Stimulated activated memory B cell treated with anti-CD40 and anti-IgM and Interleukin-4, amounts not matched to agents 10 μg/mL and 1 μg/mL and 100 μg/mL, for 72 hours (primary cell): ENCODE data around the gene TTLL5.
A peak's percentile ranks its signal among the peaks of the same experiment; 100 is the strongest.

Experiments
- ATAC-seq: fragments of 150-1000 bp; cut with Tn5 transposase; 2 replicates; pipeline ENCODE4 v1.10.0; 2021
- H3K27ac Mint-ChIP-seq: one replicate; pipeline ENCODE4 v1.8.0; 2022; ENCODE audit warnings: mild to moderate bottlenecking, mixed read lengths
- H3K27me3 Mint-ChIP-seq: one replicate; pipeline ENCODE4 v1.8.0; 2022; ENCODE audit warnings: mixed read lengths
- H3K36me3 Mint-ChIP-seq: one replicate; pipeline ENCODE4 v1.8.0; 2022; ENCODE audit warnings: mixed read lengths
- H3K4me1 Mint-ChIP-seq: one replicate; pipeline ENCODE4 v1.8.0; 2022; ENCODE audit warnings: mixed read lengths
- H3K4me3 Mint-ChIP-seq: one replicate; pipeline ENCODE4 v1.8.0; 2022; ENCODE audit warnings: mild to moderate bottlenecking, moderate library complexity, mixed read lengths
- H3K9me3 Mint-ChIP-seq: one replicate; pipeline ENCODE4 v1.8.0; 2022; ENCODE audit warnings: mixed read lengths

Gene TTLL5, protein sequence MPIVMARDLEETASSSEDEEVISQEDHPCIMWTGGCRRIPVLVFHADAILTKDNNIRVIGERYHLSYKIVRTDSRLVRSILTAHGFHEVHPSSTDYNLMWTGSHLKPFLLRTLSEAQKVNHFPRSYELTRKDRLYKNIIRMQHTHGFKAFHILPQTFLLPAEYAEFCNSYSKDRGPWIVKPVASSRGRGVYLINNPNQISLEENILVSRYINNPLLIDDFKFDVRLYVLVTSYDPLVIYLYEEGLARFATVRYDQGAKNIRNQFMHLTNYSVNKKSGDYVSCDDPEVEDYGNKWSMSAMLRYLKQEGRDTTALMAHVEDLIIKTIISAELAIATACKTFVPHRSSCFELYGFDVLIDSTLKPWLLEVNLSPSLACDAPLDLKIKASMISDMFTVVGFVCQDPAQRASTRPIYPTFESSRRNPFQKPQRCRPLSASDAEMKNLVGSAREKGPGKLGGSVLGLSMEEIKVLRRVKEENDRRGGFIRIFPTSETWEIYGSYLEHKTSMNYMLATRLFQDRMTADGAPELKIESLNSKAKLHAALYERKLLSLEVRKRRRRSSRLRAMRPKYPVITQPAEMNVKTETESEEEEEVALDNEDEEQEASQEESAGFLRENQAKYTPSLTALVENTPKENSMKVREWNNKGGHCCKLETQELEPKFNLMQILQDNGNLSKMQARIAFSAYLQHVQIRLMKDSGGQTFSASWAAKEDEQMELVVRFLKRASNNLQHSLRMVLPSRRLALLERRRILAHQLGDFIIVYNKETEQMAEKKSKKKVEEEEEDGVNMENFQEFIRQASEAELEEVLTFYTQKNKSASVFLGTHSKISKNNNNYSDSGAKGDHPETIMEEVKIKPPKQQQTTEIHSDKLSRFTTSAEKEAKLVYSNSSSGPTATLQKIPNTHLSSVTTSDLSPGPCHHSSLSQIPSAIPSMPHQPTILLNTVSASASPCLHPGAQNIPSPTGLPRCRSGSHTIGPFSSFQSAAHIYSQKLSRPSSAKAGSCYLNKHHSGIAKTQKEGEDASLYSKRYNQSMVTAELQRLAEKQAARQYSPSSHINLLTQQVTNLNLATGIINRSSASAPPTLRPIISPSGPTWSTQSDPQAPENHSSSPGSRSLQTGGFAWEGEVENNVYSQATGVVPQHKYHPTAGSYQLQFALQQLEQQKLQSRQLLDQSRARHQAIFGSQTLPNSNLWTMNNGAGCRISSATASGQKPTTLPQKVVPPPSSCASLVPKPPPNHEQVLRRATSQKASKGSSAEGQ (N-terminal part only)

DNA sequence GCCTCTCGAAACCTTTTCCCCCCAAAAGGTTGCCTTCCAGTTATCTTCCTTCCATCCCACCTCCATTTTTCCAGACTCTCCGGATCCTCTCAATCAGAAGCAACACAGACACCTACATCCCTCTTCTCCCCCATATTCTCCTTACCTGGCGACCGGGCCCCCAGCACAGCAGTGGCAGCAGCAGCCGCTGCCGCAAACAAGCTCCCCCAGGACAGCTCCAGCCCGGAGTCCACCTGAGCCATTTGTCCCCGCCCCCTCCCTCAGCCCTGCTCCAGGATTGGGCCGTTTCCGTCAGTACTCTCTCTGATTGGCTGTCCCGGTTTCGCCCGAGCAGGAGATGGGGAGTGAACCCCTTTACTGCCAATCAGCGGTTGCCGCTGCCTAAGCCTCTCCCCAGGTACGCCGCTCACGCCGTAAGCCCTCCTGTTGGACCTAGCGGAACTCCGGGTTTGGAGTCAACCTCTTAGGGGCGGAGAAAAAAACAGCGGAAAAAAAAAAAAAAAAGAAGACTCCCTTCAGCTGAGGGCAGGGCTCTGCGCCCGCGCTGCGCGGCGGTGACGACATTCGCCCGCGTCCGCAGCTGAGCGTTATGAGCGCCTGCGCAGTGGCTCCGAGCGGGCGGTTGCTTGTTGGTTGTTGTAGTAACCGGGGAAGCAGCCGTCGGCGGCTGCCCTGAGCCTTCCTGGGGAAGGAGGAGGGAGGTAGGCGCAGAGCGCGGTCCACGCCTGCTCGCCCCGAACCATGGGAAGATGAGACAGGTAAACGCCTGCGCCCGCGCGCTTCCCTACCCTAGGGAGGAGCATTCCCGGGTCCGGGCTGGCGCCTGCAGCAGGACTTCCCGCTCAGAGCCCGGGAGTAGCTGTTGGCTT, at the start of gene TTLL5, which contains the start of gene ERG28:
Gene TTLL5, plus strand, starts transcription at position 617 of the 869 bp plus-strand sequence. CDS start 1,904 bp downstream, outside the sequence.
Gene ERG28, minus strand, starts transcription at position 247 of the 869 bp plus-strand sequence. CDS start 3,374 bp downstream, outside the sequence.
- H3K27me3 Mint-ChIP-seq = no peaks in the 10 kb centered on the region
- ATAC-seq = peak; percentile 99
- H3K36me3 Mint-ChIP-seq = no peaks in the 10 kb centered on the region
- peak within 1 kb of the TSS; percentile 93 for H3K4me3 Mint-ChIP-seq
- peak within 1 kb of the TSS; percentile 88 for H3K27ac Mint-ChIP-seq
- H3K9me3 Mint-ChIP-seq = no peaks in the 10 kb centered on the region
- H3K4me1 Mint-ChIP-seq = peaks cover 22% of the 10 kb centered on the region

DNA sequence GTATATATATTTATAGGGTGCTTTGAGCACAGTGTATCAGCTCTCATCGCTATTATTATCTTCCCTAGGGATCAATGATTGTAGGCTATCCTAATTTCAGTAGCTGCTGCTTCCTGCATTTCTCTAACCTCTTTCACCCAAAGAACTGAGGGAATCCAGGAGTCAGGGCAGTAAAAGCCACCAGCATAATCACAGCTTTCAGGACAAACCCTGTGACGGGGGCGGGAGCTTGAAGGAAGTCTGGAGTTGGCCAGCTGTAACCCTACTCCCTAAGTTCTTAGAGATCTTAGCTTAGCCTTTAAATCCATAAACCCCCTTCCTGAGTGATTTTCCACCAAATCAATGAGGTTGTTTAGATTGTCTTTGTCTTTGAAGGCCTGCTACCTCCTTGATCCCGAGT, 48.9 kb upstream of the TTLL5 start:
- peaks cover 25% of the 10 kb centered on the region for H3K9me3 Mint-ChIP-seq
- no peak for ATAC-seq
- no peak overlapping the region for H3K4me3 Mint-ChIP-seq
- peaks cover 26% of the 10 kb centered on the region for H3K36me3 Mint-ChIP-seq
- no peak overlapping the region for H3K27ac Mint-ChIP-seq
- H3K4me1 Mint-ChIP-seq = peaks cover 17% of the 10 kb centered on the region
- peaks cover 8% of the 10 kb centered on the region for H3K27me3 Mint-ChIP-seq

DNA sequence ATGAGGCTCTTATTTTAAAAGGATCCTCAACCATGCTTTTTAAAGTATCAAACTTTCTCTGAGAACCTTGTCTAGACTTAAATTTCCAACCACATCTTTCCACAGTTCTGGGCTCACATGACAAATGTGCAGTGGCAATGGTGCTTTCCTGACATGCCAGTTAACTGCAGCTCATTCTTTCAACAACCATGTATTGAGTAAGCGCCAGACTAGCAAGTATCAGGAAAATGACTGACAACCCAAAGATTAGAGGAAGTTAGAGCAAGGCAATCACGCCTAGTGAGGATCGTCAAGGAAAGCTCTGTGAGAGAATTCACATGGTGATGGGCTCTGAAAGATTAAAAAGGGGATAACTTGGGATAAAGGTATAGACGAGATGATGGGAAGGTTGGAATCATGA, 46.9 kb upstream of the TTLL5 start:
- no peak for ATAC-seq
- Mint-ChIP-seq H3K9me3 (peaks cover 13% of the 10 kb centered on the region), H3K36me3 (peaks cover 10% of the 10 kb centered on the region), H3K27ac (peak overlapping the region; percentile 23), H3K27me3 (peaks cover 8% of the 10 kb centered on the region), H3K4me3 (no peak overlapping the region), H3K4me1 (peaks cover 17% of the 10 kb centered on the region)

DNA sequence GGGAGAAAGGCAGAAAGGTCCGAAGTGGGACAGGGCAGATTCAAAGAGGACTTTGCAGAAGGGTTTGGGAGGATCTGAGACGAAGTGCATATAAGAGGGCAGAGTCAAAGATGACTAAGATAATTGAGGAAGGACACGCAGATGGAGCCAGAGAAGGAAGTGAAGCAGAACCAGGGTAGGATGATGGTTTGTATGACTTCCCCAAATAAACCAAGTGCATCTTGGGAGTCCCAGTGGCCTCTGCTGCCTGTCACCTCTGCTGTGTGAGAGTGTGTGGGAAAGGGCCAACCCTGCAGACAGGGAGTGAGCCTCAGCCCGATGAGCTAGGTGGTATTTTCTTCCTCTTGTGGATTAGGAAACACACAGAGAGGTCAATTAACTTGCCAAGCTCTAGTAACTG, 45.8 kb upstream of the TTLL5 start:
- Mint-ChIP-seq H3K36me3 (peaks cover 7% of the 10 kb centered on the region), H3K27me3 (peaks cover 8% of the 10 kb centered on the region), H3K9me3 (peaks cover 13% of the 10 kb centered on the region), H3K27ac (peak overlapping the region; percentile 23), H3K4me1 (peaks cover 17% of the 10 kb centered on the region), H3K4me3 (no peak overlapping the region)
- ATAC-seq = peak; percentile 94

DNA sequence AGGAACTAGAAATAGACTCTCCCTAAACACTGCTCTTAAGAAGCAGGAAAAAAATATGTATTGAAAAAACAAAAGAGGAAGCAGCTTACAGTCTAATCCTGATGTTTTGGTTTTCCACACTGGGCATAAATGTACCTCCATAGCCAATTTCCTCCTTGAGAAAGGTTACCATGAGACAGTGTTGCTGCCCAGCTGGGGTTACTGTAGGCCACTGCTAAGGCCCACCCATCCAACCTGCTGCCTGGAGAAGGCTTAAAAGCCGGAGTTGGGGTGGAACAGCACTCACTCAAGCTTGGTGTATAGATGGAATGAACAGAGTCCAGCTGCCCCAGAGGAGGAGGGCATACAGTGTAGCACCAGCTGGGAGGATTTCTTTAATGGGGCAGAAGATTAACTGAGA, 41.5 kb upstream of the TTLL5 start:
- no peak for ATAC-seq
- peaks cover 1% of the 10 kb centered on the region for H3K36me3 Mint-ChIP-seq
- H3K4me3 Mint-ChIP-seq = no peak overlapping the region
- H3K4me1 Mint-ChIP-seq = peaks cover 26% of the 10 kb centered on the region
- H3K27ac Mint-ChIP-seq = no peak overlapping the region
- H3K27me3 Mint-ChIP-seq = peaks cover 16% of the 10 kb centered on the region
- peaks cover 4% of the 10 kb centered on the region for H3K9me3 Mint-ChIP-seq

DNA sequence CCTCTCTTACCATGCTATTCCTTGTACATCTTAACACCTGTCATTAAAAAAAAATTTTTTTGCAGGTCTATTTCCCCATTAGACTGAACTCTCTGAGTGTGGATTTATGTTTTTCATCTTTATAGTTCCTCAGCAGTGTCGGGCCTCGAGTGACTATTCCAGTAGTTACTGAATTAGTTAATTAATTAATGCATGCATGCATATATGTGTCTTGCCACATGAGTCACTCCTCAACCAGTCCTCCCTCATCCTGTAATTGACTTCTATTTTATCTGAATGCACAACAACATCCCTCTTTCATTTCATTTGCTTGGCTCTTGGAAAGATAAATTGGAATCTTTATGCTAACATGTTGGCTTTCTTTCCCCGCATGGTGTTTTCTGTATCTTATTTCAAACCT, 36.0 kb upstream of the TTLL5 start:
- H3K9me3 Mint-ChIP-seq = no peaks in the 10 kb centered on the region
- H3K4me3 Mint-ChIP-seq = no peak overlapping the region
- ATAC-seq = no peak
- H3K27me3 Mint-ChIP-seq = peaks cover 35% of the 10 kb centered on the region
- H3K27ac Mint-ChIP-seq = no peak overlapping the region
- peaks cover 5% of the 10 kb centered on the region for H3K36me3 Mint-ChIP-seq
- peaks cover 18% of the 10 kb centered on the region for H3K4me1 Mint-ChIP-seq

DNA sequence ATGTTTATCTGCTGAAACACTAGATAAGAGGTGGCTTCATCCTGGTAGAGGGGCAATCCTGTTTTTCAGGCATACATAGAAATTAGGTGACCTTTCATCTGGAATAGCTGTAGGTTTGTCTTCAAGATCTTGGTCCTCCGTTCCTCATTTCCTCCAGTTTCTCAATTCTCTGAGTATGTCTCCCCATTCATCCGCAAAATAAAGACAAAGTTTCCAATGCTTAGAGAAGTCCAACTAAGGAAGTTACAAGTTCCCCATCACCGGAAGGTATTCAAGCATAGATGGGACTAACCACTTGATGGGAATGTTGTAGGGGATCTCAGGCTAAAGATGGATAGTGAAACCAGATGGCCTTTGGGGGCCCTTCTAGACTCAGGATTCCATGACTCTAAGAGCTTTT, 34.6 kb upstream of the TTLL5 start:
- H3K27me3 Mint-ChIP-seq = peaks cover 31% of the 10 kb centered on the region
- ATAC-seq = no peak
- no peak overlapping the region for H3K4me3 Mint-ChIP-seq
- peaks cover 5% of the 10 kb centered on the region for H3K36me3 Mint-ChIP-seq
- H3K9me3 Mint-ChIP-seq = no peaks in the 10 kb centered on the region
- H3K27ac Mint-ChIP-seq = no peak overlapping the region
- peaks cover 18% of the 10 kb centered on the region for H3K4me1 Mint-ChIP-seq

DNA sequence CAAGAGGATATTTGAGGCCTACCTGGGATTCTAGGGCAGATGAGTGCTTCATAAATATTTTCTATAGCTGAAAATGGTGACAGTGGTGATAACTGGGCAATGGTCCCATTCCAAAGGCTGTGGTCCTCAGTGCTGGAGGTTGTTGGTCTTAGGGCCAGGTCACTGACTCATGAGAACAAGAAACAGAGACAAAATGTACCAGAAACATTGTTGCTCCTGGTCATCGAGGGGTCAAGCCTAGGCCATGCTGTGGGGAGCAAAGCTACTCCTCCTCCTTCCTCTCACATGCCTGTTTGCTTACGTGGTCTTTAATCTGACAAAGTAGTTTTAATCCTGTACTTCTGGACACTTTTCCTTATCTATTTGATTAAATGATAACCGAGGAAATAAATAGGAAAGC, 34.2 kb upstream of the TTLL5 start:
- no peaks in the 10 kb centered on the region for H3K9me3 Mint-ChIP-seq
- peaks cover 26% of the 10 kb centered on the region for H3K27me3 Mint-ChIP-seq
- H3K4me3 Mint-ChIP-seq = no peak overlapping the region
- no peak for ATAC-seq
- no peak overlapping the region for H3K27ac Mint-ChIP-seq
- H3K36me3 Mint-ChIP-seq = peaks cover 5% of the 10 kb centered on the region
- H3K4me1 Mint-ChIP-seq = peaks cover 18% of the 10 kb centered on the region

DNA sequence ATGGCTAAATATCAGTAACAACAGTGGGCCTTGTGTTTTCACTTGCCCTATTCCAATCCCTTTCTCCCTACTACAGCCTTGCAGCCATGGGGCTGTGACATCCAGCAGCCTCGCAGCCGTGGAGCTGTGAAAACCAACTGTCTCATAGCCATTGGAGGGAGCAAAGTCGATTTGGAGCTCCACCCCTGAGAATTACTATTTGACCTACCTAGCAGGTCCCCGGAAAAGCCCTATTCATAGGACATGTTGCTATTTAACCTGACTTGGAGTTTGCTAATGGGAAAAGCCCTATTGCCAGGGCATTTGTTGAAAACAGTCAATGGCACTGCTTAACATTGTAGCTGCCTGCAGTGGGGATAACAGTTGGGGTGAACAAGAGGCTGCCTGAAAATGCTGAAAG, 33.6 kb upstream of the TTLL5 start:
- H3K27ac Mint-ChIP-seq = no peak overlapping the region
- no peak for ATAC-seq
- H3K27me3 Mint-ChIP-seq = peaks cover 24% of the 10 kb centered on the region
- peaks cover 18% of the 10 kb centered on the region for H3K4me1 Mint-ChIP-seq
- H3K9me3 Mint-ChIP-seq = no peaks in the 10 kb centered on the region
- no peak overlapping the region for H3K4me3 Mint-ChIP-seq
- peaks cover 5% of the 10 kb centered on the region for H3K36me3 Mint-ChIP-seq

DNA sequence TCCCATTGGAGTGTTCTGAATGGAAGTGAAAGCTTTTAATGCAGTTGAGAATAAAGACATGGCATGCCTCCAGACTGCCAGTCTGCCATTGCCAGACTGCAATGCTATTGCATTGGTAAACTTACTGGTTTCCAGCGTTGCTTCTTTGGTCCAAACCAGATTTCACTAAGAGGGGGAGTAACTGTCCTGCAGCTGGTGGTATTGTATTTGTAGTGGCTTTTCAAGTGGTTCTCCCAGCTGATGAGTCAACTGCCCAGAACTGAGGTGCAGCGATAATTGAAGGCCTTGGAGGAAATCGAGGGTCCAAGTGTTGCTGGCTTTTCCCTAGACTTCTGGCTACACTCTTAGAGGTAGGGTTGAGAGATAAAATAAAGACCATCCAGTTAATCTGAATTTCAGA, 32.2 kb upstream of the TTLL5 start:
- Mint-ChIP-seq H3K27me3 (peaks cover 24% of the 10 kb centered on the region), H3K27ac (no peak overlapping the region), H3K36me3 (peaks cover 5% of the 10 kb centered on the region), H3K4me1 (peaks cover 11% of the 10 kb centered on the region), H3K4me3 (no peak overlapping the region), H3K9me3 (no peaks in the 10 kb centered on the region)
- no peak for ATAC-seq

DNA sequence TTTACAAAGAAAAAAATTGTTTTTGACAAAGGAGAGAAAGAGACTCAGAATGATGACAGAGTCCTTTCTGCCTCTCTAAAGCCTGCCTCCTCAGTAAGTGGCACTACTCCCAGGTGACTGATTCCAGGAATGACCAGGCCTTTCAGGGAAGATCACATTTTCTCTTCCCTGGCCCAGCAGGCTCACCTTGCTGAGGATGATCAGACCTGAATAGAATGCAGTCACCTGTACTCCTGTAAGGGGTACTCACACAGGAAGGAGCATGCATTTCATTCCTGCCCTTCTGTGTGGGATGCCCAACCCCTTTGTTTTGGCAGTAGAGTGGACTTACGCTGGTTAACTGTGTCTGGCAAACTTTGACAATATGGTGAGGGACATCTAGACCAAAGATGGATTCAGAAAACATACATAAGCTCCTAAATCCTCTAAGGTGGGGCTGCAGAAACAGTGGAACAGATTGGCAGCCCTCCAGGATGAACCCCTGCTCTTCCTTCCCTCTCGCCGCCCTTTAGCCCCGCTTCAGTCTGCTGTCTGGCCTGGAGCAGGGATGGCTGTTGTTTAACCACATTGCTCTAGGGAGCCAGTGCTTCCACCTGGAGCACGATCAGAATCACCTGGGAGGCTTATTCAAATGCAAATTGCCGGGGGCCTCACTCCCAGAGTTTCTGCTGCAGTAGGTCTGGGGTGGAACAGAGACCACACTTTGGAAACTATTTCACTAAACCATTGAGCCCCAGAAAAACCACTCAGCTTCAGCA, 30.2 kb upstream of the TTLL5 start:
- ATAC-seq = no peak
- H3K27me3 Mint-ChIP-seq = peaks cover 10% of the 10 kb centered on the region
- no peak overlapping the region for H3K4me3 Mint-ChIP-seq
- H3K27ac Mint-ChIP-seq = no peak overlapping the region
- no peaks in the 10 kb centered on the region for H3K4me1 Mint-ChIP-seq
- peaks cover 5% of the 10 kb centered on the region for H3K36me3 Mint-ChIP-seq
- no peaks in the 10 kb centered on the region for H3K9me3 Mint-ChIP-seq

DNA sequence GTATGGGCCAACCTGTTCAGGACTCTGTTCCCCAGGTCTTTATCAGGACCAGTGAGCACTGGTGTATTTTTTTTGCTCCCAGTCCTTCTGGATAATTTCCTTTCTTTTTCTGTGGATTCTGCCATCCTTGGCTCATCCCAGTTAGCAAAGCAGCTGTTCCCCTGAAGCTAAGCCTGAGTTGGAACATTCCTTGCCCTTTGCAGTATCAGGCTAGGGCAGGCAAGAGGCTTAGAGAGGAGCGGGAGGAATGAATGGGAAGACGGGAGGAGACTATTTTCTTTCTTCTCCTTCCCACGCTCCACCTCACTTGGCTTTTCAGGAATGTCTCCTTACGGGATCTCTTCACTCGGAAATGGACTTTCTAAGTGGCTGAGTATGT, 29.6 kb upstream of the TTLL5 start:
- H3K36me3 Mint-ChIP-seq = peaks cover 5% of the 10 kb centered on the region
- H3K9me3 Mint-ChIP-seq = no peaks in the 10 kb centered on the region
- no peak overlapping the region for H3K27ac Mint-ChIP-seq
- no peak overlapping the region for H3K4me3 Mint-ChIP-seq
- no peaks in the 10 kb centered on the region for H3K4me1 Mint-ChIP-seq
- peaks cover 4% of the 10 kb centered on the region for H3K27me3 Mint-ChIP-seq
- ATAC-seq = no peak

DNA sequence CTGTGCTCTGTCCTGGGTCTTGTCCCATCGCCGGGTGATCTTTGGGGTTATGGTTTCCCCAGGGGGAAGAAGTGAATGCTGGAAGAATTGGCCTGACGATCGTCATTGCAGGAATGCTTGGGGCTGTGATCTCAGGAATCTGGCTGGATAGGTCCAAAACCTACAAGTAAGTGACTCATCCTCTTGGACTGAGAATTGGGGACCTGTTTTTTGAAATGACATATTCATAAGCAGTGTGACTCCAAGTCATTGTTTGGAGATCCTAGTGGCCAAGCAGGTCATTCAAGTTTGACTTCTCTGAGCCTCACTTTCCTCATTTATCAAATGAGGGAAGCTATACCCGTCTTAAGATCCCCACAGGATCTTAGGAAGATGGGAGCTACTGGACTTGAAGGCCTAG, 26.2 kb upstream of the TTLL5 start:
- Mint-ChIP-seq H3K9me3 (no peaks in the 10 kb centered on the region), H3K4me1 (no peaks in the 10 kb centered on the region), H3K27ac (no peak overlapping the region), H3K27me3 (no peaks in the 10 kb centered on the region), H3K36me3 (peaks cover 15% of the 10 kb centered on the region), H3K4me3 (no peak overlapping the region)
- no peak for ATAC-seq
